ENCODE results near the gene CCDC13. TPM values are rescaled to one million over a fixed set of nuclear protein-coding genes. Genes with fewer than 3 reads are reported as not detected.

Gene CCDC13
- total RNA-seq, 1 experiment from 2014 or later: 0.41 TPM

DNA sequence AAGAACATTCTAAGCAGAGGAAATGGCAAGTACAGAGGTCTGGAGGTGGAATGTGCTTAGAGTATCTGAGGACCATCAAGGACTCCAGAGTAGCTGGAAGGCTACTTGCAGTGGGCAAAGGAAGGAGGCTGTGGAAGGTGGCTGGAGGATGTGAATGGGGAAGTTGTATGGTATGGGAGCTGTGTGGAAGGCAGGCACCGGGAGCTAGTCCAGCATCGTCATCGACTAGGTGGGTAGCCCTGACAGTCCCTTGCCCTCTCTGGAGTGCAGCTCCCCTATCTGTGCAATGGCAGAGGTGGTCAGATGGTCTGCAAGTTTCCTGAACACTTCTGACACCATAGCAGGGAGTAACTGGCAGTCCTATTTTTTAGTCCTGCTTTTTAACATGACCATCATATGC, 19.3 kb downstream of the CCDC13 start:
- DNase-seq: no peak
- Histone ChIP-seq H3K4me3 (no peak overlapping the region), H4K20me1 (ENCODE audit: insufficient read depth) (no peaks in the 10 kb centered on the region), H3K27me3 (ENCODE audit: insufficient read depth, low read depth) (no peaks in the 10 kb centered on the region), H3K27ac (no peak overlapping the region), H3F3A (ENCODE audit: insufficient read depth, low read depth) (no peaks in the 10 kb centered on the region), H3K4me2 (no peak overlapping the region), H3K9me2 (ENCODE audit: insufficient read depth) (no peaks in the 10 kb centered on the region), H3K4me1 (replicated peaks; ENCODE audit: insufficient read depth) (0 out of 2 replicates have a peak, but pooled peaks cover 10% of the 10 kb centered on the region), H2AFZ (no peak overlapping the region), H3K79me2 (ENCODE audit: low read depth) (no peaks in the 10 kb centered on the region), H3K9me3 (ENCODE audit: insufficient read depth, low read depth) (no peaks in the 10 kb centered on the region), H3K36me3 (ENCODE audit: low read depth) (no peaks in the 10 kb centered on the region)
- CTCF ChIA-PET: interaction anchor here (0.5 kb wide), 1 partner anchor 23 kb away, joined by 3 read pairs; no protein-coding TSS in a partner anchor
- POLR2A ChIA-PET (ENCODE audit: unreplicated experiment): interaction anchor here (0.6 kb wide), 1 partner anchor 133 kb away, joined by 6 read pairs; no protein-coding TSS in a partner anchor
- no peak for TF ChIP-seq EZH2 (IDR thresholded peaks at IDR 0.05; ENCODE audit: low read depth)
- intact Hi-C loops (cut with micrococcal nuclease; ENCODE audit: unreplicated experiment): no loop called here
- BruUV-seq (replicated peaks): no TSS peak

GRCh38 chr3:42752961-42753360, 20.1 kb downstream of the CCDC13 start:
- Histone ChIP-seq H3F3A (ENCODE audit: insufficient read depth, low read depth) (no peaks in the 10 kb centered on the region), H3K27me3 (ENCODE audit: insufficient read depth, low read depth) (no peaks in the 10 kb centered on the region), H3K9me2 (ENCODE audit: insufficient read depth) (no peaks in the 10 kb centered on the region), H2AFZ (no peak overlapping the region), H3K9me3 (ENCODE audit: insufficient read depth, low read depth) (no peaks in the 10 kb centered on the region), H3K79me2 (ENCODE audit: low read depth) (no peaks in the 10 kb centered on the region), H3K4me1 (replicated peaks; ENCODE audit: insufficient read depth) (0 out of 2 replicates have a peak, but pooled peaks cover 10% of the 10 kb centered on the region), H3K36me3 (ENCODE audit: low read depth) (no peaks in the 10 kb centered on the region), H3K4me3 (no peak overlapping the region), H4K20me1 (ENCODE audit: insufficient read depth) (no peaks in the 10 kb centered on the region), H3K27ac (no peak overlapping the region), H3K4me2 (no peak overlapping the region)
- POLR2A ChIA-PET (ENCODE audit: unreplicated experiment): no interaction called here
- CTCF ChIA-PET: interaction anchor here (0.6 kb wide), 1 partner anchor 154 kb away, joined by 5 read pairs; no protein-coding TSS in a partner anchor
- BruUV-seq (replicated peaks): no TSS peak
- intact Hi-C loops (cut with micrococcal nuclease; ENCODE audit: unreplicated experiment): no loop called here
- DNase-seq: no peak
- TF ChIP-seq CTCF (conservative IDR thresholded peaks at IDR 0.05) (no peak), EZH2 (IDR thresholded peaks at IDR 0.05; ENCODE audit: low read depth) (no peak)

DNA sequence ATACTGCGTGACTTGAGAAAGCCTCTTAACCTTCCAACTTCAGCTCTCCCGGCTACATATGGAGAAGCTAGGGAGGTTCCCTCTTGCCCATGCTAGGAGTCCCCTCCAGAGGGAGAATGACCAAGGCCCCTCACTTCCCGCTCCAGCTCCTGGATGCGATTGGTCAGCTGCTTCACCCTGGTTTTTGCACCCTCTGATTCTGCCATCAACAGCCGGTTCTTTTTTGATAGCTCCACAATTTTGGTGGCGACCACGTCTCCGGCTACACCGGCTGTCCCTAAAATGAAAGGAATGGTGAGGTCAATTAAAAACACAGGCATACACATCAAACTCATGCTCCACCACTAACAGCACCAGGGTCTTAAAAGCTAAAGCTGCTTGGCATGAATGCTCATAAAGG, 20.6 kb downstream of the CCDC13 start:
- no peak overlapping the region for H3K4me2 ChIP-seq
- no peak for DNase-seq
- intact Hi-C loops (cut with micrococcal nuclease; ENCODE audit: unreplicated experiment): no loop called here
- CTCF ChIA-PET: interaction anchor here (0.5 kb wide), 1 partner anchor 218 kb away, joined by 8 read pairs; no protein-coding TSS in a partner anchor
- H3K27ac ChIP-seq: no peak overlapping the region
- no peaks in the 10 kb centered on the region for H3K9me2 ChIP-seq (ENCODE audit: insufficient read depth)
- no peaks in the 10 kb centered on the region for H3K27me3 ChIP-seq (ENCODE audit: insufficient read depth, low read depth)
- H3K4me3 ChIP-seq: no peak overlapping the region
- H3K36me3 ChIP-seq (ENCODE audit: low read depth): no peaks in the 10 kb centered on the region
- no peak for TF ChIP-seq EZH2 (IDR thresholded peaks at IDR 0.05; ENCODE audit: low read depth)
- TF ChIP-seq CTCF (conservative IDR thresholded peaks at IDR 0.05): no peak
- H2AFZ ChIP-seq: no peak overlapping the region
- H3K79me2 ChIP-seq (ENCODE audit: low read depth): no peaks in the 10 kb centered on the region
- POLR2A ChIA-PET (ENCODE audit: unreplicated experiment): interaction anchor here (0.6 kb wide), 1 partner anchor 12 kb away, joined by 6 read pairs; no protein-coding TSS in a partner anchor
- no peaks in the 10 kb centered on the region for H3F3A ChIP-seq (ENCODE audit: insufficient read depth, low read depth)
- BruUV-seq (replicated peaks): no TSS peak
- no peaks in the 10 kb centered on the region for H3K9me3 ChIP-seq (ENCODE audit: insufficient read depth, low read depth)
- H3K4me1 ChIP-seq (replicated peaks; ENCODE audit: insufficient read depth): 0 out of 2 replicates have a peak, but pooled peaks cover 10% of the 10 kb centered on the region
- H4K20me1 ChIP-seq (ENCODE audit: insufficient read depth): no peaks in the 10 kb centered on the region

DNA sequence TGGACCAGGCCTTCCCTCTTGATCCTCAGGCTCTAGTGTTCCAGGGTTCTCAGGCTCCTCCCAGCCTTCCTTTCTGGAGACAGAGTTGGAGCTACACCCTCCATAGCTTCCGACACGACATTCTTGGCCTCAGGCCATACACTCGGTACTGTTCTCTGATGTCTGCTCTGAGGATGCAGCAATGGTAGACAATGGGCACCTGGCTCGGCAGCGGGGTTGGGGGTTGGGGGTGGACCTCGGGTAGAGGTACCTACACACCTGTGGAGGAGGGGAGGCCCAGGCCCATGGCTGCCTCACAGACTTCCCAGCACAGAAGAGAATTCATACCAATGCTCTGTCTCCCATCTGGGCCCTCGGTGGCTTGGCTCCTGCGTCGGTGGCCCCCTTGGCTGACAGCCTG, 21.4 kb downstream of the CCDC13 start:
- no peak overlapping the region for H3K4me2 ChIP-seq
- H3K27ac ChIP-seq: no peak overlapping the region
- H3F3A ChIP-seq (ENCODE audit: insufficient read depth, low read depth): no peaks in the 10 kb centered on the region
- BruUV-seq (replicated peaks): no TSS peak
- no peaks in the 10 kb centered on the region for H3K9me2 ChIP-seq (ENCODE audit: insufficient read depth)
- no peaks in the 10 kb centered on the region for H4K20me1 ChIP-seq (ENCODE audit: insufficient read depth)
- H3K4me3 ChIP-seq: no peak overlapping the region
- 0 out of 2 replicates have a peak, but pooled peaks cover 10% of the 10 kb centered on the region for H3K4me1 ChIP-seq (replicated peaks; ENCODE audit: insufficient read depth)
- no peaks in the 10 kb centered on the region for H3K9me3 ChIP-seq (ENCODE audit: insufficient read depth, low read depth)
- ChIA-PET CTCF (no interaction called here), POLR2A (ENCODE audit: unreplicated experiment) (interaction anchor here (0.6 kb wide), 1 partner anchor 12 kb away, joined by 6 read pairs; no protein-coding TSS in a partner anchor)
- intact Hi-C loops (cut with micrococcal nuclease; ENCODE audit: unreplicated experiment): no loop called here
- H3K27me3 ChIP-seq (ENCODE audit: insufficient read depth, low read depth): no peaks in the 10 kb centered on the region
- no peaks in the 10 kb centered on the region for H3K36me3 ChIP-seq (ENCODE audit: low read depth)
- no peaks in the 10 kb centered on the region for H3K79me2 ChIP-seq (ENCODE audit: low read depth)
- DNase-seq: no peak
- H2AFZ ChIP-seq: no peak overlapping the region
- TF ChIP-seq EZH2 (IDR thresholded peaks at IDR 0.05; ENCODE audit: low read depth) (no peak), CTCF (conservative IDR thresholded peaks at IDR 0.05) (no peak)
